HG02571 (cell line): ENCODE measurements around the gene FHIP2A.
A peak's percentile ranks its signal among the peaks of the same experiment; 100 is the strongest.
"Not testable (repeated sequence)": the region's sequence is repeated elsewhere in the genome, so short reads cannot be mapped to it uniquely, and the experiment has no call there.

Source experiments
- ATAC-seq: cut with Tn5 transposase; IDR thresholded peaks from one replicate; pipeline ENCODE4 v1.9.1; 2021; ENCODE audit warnings: mild to moderate bottlenecking, moderate library complexity; ENCODE audit not compliant: unreplicated experiment

Gene FHIP2A

DNA sequence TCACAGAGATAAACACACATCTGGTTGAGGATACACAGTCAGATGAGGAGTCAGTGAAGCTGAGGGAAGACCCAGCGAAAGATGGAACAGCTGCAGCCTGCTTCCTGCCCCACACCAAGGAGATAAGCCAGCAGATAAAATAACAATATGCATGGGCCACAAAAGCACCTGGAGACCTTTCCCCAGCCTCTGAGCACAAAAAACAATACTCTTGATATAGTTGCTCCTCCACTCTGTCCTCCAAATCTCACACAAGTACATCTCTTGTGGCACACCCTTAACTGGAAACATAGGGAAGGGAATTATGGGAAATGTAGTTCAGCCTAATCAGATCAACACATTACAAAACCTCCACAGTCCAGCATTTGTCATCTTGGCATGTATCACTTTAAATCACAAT is 9.7 kb upstream of the FHIP2A start:
- ATAC-seq: no peak

DNA sequence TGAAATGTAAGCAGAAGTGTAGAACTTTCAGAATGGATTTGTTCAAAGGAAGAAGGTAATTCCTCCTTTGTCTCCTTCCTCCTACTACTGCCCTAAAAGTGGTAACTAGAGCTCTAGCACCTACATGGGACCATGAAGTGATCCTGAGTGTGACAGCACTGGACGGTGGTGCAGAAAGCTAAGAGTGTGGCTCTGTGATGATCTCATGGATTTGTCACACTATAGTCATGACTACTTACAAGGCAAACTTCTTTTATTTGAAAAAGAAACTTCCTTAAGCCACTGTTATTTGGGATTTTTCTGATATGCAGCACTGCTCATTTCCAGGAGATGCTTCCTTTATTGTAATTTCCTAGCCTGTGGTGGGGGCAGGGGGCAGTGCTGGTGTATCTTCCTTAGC is 5.8 kb upstream of the FHIP2A start:
- ATAC-seq: no peak

DNA sequence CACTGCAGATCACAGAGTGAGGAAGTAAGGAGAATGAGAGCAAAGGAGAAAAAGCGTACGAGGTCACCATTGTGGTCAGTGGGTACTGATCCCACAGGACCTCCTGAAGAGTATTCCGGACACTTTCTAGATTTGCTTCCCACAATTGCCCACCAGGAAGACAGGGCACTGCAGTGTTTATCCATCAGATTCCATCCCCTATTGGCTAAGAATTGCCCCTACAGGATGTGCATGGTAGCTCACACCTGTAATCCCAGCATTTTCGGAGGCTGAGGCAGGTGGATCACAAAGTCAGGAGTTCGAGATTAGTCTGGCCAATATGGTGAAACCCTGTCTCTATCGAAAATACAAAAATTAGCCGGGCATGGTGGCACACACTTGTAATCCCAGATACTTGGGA is 5.3 kb upstream of the FHIP2A start:
- ATAC-seq: no peak

DNA sequence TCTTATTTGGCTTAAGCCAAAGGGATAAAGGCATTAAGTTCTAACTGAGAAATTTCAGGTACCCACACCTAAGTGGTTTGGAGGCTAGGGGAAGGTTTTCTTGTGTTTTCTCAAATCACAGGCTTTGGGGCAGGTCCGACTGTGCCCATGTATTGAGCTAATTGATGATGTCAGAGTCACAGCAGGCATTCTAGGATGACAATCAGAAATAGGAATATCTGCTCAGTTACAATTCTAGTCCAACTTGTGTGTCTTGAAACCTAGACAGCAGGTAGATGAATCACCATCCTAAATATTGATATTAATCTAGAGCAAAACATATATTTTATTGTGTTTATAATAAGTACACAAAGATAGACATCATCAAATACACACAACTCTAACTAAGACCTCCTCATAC is 2.3 kb upstream of the FHIP2A start:
- no peak for ATAC-seq

DNA sequence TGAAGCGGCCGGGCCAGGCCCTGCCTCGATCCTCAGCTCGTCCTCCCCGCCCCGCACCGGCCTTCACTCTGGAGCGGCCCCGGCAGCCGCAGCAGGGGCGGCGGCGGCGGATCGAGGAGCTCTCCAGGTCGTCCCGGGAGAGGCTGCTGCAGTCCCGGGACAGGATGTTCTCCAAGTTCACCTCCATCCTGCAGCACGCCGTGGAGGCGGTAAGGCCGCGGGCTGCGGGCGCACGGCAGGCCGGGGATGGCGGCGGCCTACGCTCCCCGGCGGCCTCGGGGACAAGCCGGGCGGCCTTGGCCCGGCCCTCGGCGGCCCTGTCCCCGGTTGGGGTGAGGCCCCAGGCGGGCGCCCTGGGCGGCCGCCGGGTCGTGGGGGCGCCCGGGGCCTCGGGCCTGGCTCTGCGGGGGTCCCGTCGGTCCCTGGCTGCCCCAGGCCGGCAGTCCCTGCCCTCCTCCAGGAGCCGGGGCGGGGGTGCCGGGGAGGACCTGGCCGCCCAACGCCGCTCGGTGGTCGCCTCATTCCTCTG is 399 bp downstream of the FHIP2A start:
- peak; percentile 43 for ATAC-seq

DNA sequence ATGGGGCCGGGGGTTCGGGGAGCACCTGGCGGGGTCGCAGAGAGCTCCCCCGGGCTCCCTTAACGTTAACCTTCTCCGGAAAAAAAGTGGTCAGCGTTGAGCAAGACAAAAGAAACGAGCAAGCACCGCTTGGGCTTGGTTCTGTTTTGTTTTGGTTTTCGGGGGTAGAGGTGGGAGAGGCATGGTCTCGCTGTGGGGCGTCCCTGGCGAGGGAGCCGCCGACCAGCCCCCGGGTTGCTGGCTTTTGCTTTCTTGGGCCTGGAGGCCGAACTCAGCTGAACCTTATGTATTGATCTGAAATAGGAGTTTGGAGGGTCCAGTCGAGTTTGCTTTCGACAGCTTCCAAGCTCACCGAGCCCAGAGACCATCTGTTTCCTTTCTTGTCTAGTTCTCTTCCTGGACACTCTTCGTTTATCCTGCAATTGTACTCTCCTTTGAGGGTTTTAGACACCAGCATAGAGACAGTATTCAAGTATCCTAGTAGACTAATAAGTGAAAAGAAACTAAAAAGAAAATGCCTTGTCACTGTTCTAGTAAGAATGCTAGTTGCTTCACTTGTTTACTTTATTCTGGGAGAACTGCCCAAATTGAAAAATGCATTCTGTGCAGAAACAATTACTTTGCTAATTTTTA is 980 bp downstream of the FHIP2A start:
- peak; percentile 17 for ATAC-seq

DNA sequence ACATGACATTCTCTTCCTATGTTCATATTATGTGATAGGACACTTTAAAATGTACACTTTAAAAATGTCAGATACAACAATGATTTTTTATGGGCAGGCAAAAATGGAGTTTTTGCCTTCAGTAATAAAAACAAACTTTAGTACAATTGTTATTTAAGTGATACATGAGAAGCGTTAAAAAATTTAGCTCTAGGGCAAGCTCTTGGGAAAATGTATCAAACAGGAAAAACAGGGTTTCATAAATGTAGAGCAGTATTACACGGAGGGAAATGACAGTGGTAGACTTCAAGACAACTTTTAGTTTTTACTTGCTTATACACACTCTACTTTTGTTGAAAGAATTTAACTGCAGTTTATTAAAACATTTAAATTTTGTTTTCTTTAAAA is 1.5 kb downstream of the FHIP2A start:
- ATAC-seq: no peak

DNA sequence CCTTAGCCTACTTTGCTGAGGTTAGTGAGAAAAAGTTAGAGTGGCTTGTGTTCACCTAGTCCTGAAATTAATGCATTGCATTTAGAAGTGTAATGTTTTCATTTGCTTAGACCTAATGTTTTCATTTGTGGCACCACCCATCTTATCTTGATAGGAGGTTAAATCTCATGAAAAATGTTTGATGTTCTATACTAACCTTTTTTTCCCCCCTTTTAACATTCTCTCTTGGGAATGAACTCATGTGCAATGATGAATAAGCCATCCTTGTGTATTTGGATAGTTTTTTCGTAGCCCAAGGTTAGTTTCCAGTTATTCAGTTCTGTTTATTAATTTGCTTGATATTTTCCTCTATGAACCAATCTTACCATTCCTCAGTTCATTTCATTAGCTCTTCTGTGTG is 2.8 kb downstream of the FHIP2A start:
- no peak for ATAC-seq

DNA sequence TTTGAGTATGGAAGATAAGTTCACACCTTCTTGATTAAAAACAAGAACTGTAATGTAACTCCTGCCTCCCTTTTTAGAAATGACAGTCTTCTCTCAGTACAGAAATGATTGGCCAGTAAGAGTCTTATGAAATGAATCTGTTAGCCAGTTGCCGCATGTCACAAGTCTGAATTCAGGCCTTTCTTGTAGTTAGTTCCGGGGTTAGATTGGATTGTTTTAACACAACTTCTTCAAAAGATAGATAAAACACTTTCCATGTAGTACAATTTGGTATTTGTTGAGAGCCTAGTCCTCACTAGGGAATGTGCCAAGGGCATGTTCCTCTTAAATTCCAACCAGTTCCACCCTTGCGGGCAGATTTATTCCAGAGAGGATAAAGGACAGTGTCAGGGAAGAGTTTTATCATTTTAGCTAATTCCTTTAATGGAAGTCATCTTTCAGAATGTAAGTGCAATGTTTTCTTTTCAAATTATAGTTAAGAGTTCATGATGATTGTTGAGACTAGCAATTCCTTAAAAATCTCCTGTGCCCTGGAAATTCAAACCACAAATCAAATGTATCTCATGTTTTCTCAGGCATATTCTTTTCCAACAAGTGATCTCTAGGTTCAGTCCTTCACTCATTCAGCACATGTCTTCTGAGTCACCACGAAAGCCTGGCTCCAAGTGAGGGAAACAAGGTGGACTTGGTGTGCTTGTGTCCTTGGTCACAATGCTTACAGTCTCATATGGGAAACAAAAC is 4.1 kb downstream of the FHIP2A start:
- peak; percentile 42 for ATAC-seq

DNA sequence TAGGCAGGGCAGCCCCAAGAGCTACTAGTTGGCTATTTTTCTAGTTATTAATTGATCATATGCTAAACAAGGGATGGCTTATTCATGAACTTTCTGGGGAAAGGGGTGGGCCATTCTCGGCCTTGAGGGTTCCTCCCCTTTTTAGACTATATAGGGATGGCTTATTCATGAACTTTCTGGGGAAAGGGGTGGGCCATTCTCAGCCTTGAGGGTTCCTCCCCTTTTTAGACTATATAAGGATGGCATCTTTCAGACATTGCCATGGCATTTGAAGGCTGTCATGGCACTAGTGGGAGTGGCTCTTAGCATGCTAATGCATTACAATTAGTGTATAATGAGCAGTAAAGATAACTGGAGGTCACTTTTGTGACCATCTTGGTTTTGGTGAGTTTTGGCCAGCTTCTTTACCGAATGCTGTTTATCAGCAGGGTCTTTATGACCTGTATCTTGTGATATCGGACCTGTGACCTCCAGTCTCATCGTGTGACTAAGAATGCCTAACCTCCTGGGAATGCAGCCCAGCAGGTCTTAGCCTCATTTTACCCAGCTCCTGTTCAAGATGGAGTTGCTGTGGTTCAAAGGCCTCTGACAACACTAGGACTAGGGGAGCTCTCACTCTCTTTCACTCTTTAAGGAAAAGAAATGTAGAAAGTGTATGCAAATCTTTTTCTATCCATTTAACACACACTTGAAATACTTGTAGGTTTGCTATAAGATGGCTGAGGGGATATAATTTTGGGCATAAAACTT is 7.8 kb downstream of the FHIP2A start:
- ATAC-seq: no peak

DNA sequence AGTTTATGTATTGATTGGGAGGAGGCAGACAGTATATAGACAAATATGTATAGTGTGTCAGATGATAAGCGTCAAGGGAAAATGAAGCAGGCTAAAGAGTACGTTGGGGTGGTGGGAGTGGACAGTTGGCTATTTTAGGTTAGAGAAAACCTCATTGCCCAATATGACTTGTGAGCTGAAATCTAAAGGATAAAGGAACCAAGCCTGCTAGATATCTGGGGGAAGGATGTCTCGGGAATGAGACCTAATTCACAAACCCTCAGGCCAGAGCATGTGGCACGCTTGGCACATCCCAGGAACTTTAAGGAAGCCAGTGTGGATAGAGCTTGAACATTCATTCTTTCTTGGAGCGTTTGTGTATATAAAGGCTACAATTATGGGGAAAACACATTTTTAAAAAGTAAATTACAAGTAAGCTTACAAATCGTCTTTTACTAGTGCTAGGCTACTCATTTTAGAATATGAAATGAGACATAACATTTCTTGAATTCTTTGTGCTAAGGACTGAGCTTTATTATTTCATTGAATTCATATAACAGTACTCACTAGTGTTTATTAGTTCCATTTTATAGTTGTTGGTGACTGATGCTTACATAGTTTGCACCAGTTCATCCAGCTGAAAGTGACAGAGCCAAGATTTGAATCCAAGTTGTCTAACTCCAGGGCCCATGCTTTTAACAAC is 9.7 kb downstream of the FHIP2A start:
- no peak for ATAC-seq

DNA sequence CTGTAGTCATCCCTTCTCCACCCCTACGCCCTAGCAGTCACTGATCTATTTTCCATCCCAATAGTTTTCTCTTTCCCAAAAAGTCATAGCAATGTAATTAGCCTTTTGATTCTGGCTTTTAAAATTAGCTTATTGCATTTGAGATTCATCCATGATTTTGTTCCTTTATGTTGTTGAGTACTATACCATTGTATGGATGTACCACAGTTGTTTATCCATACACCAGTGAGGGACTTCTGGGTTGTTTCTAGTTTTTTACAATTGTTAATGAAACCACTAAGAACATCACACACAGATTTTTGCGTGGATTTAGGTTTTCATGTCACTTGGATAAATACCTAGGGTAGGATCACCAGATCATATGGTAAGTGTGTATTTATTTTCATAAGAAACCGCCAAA is 16.1 kb downstream of the FHIP2A start:
- ATAC-seq: no peak

DNA sequence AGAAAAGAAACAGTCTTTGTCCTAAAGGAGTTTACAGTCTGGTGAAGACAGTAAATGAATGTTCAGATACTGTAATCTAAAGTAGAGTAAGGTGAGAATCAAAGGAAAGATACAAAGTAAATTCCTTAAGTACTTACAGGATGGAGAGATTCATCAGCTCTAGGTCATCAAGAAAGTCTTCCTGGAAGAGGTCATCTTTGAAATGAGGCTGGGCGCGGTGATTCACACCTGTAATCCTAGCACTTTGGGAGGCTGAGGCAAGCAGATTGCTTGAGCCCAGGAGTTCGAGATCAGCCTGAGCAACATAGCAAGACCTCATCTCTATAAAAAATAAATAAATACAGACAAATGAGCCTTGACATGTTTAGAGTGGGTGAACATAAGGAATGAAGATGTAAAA is 18.3 kb downstream of the FHIP2A start:
- no peak for ATAC-seq

DNA sequence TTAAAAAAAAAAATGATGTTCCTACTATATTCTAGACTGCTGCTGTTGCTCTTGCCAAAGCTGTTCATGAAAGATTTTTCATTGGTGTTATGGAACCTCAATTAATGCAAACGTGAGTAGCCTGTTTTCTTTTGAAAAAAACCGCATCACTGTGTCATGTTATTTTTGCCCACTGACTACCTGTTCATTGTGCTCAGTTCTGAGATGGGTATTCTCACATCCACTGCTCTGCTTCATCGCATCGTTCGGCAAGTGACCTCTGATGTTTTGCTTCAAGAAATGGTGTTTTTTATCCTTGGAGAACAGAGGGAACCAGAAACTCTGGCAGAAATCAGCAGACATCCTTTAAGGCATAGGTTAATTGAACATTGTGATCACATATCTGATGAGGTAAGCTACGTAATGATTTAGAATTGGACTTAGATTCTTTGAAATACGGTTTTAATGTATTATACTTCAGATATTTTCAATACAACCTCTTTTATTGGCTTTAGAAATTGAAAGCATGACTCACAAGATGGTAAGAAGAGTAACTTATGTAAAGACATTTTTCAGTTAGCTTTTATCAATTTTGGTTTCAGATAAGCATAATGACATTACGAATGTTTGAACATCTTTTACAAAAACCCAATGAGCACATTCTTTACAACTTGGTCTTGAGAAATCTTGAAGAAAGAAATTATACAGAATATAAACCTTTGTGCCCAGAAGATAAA is 24.6 kb downstream of the FHIP2A start:
- no peak for ATAC-seq

DNA sequence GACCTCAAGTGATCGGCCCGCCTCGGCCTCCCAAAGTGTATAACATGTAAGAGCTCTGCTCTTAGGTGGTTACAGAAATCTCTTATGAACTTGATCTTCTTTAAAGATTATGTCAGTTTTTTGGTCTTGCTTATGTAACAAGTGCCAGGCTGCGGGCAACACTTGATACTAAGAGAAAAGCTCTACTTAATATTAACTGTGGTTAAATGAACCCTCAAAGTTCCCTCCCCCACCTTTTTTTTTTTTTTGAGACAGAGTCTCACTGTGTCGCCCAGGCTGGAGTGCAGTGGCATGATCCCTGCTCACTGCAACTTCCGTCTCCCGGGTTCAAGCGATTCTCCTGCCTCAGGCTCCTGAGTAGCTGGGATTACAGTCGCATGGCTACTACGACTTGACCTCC is 25.9 kb downstream of the FHIP2A start:
- ATAC-seq: not testable (repeated sequence)

DNA sequence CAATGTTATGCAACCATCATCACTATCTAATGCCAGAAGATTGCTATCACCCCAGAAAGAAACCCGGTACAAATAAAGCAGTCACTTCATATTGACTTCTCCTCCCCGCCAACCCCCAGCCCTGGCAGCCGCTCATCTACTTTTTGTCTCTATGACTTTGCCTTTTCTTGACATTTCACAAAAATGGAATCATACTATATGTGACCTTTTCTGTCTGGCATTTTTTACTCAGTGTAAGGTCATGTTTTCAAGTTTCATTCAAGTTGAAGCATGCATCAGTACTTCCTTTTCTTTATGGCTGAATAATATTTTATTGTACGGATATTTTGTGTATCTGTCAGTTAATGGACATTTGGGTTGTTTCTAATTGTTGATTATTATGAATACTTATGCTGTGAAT is 28.1 kb downstream of the FHIP2A start:
- ATAC-seq: no peak

DNA sequence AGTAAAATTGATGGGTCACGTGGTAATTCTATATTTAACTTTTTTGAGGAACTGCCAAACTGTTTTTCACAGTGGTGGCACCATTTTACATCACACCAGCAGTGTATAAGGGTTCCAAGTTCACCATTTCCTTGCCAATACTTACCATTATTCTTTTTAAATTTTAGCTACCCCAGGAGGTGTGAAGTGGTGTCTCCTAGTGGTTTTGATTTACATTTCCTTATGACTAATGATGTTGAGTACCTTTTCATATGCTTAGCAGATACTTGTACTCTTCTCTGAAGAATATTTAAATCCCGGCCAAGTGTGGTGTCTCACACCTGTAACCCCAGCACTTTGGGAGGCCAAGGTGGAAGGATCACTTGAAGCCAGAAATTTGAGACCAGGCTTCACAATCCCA is 28.5 kb downstream of the FHIP2A start:
- no peak for ATAC-seq

DNA sequence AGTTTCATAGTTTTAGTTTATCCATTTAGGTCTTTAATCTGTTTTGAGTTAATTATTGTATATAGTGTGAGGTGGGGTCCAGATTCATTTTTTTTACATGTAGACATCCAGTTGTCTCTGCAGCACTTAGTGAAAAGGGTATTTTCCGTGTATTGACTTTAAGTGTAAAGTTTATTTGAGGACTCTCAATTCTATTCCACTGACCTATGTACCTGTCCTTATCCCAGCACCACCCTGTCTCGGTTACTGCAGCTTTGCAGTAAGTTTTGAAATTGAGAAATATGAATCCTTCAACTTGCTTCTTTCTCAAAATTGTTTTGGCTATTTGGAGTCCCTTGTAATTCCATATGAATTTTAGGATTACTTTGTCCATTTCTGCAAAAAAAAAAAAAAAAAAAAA is 29.8 kb downstream of the FHIP2A start:
- ATAC-seq: no peak

DNA sequence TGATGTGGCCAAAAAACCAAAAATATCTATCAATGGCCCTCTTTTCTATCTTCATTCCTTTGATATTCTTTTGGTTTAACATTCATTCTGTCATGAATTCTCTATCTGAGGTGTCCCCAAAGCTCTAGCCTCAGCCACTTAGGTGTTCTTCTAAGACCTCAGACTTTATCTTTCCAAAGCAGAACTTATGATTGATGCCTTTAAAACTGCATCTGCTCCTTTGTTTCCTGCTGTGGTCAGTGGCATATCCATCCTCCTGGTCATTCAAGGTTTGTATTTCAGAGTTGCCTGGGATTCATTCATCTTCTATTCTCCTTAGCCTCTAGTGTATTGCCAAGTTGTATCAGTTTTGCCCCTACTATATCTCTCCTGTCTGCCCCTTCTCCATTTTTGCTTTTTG is 30.6 kb downstream of the FHIP2A start:
- no peak for ATAC-seq

DNA sequence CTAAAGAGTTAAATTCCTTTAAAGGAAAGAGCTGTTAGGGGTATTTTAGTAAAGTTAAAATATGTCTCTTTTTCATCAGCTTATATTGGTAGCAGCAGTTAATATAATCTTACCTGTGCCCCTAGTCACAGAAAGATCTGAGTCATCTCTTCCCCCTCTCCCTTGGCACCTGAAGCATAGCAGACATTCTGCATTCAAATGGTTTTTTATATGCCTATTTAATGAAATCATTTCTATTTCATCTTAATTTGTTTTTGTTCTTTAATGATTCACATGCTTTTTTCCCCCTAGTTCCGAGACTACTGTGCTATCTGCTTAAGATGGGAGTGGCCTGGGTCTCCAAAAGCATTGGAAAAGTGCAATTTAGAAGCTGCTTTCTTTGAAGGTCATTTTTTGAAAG is 33.3 kb downstream of the FHIP2A start:
- ATAC-seq: no peak
